KOPT-K1 (cell line): ENCODE data around the gene TECRL.

Source experiments
- H3K27ac ChIP-seq: fragments of 200-600 bp; sonication (generic); 2 replicates; pipeline ENCODE4 v1.5.1; 2016; ENCODE audit warnings: antibody characterized with exemption, mild to moderate bottlenecking, low read depth, low read length; ENCODE audit not compliant: poor library complexity, severe bottlenecking
- H3K36me3 ChIP-seq: fragments of 200-600 bp; sonication (generic); 2 replicates; pipeline ENCODE4 v1.5.1; 2017; ENCODE audit warnings: antibody characterized with exemption, mild to moderate bottlenecking, low read length, moderate library complexity; ENCODE audit not compliant: insufficient read depth
- H3K9me3 ChIP-seq: fragments of 200-600 bp; sonication (generic); 2 replicates; pipeline ENCODE4 v1.5.1; 2017; ENCODE audit warnings: antibody characterized with exemption, low read length, mild to moderate bottlenecking; ENCODE audit not compliant: insufficient read depth, poor library complexity, severe bottlenecking

TECRL gene

DNA sequence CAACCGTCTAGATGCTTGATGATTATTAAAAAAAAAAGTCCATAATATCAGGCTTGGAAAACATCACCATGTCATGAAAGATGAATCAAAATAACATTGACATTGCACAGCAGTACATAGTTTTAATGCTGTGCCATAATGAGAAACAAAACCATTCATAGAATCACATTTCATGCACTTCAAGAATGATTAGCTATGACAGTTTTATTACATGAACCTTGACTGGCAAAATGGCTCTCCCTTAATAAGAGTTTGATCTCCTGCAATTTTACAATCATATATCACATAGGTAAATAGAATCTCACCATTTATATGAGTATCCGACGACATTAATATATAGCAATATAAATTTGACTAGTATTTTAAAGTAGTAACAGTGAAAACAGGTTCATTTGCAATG lies 49.8 kb downstream of the TECRL start:
- Histone ChIP-seq H3K27ac (no peak overlapping the region), H3K9me3 (no peaks in the 10 kb centered on the region), H3K36me3 (no peaks in the 10 kb centered on the region)

DNA sequence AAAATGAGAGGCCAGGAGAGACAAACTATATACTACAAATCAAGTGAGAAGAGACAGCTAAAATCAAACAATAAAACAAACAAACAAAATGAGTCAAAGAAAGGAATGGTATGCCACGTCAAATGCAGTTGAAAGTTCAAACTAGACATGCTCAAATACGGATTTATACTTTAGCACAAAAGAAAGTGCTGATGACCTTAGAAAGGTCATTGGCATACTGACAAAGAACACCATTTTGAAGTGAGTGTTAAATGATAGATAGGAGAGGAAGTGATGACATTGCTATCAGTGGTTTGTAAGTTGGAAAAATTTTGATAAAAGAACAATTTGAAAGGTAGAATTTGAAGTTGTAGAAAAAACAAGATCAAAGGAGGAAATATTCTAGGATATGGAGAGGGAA lies 55.3 kb downstream of the TECRL start:
- H3K27ac ChIP-seq: no peak overlapping the region

DNA sequence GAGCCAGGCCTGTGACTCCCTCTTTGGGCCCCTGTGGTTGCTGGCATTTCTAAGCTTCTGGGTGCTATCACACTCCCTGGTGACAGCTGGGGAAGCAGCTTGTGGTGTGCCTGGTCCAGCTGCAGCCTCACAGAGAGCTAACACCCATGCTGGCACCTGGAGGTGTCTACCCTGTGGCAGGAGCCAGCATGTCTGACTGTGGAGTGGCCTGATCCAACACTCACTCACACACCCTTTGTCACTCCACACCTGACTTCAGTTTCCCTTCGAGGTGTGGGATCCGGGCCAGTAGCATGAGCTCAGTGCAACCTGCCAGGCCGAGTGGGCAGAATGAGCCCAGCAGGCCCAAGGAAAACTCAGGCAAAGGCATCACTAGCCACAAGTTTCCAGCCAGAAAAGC lies 67.5 kb downstream of the TECRL start:
- Histone ChIP-seq H3K9me3 (no peaks in the 10 kb centered on the region), H3K27ac (no peak overlapping the region), H3K36me3 (no peaks in the 10 kb centered on the region)

More for the DNA sequence above, 55.3 kb downstream of the TECRL start:
- Histone ChIP-seq H3K9me3 (no peaks in the 10 kb centered on the region), H3K36me3 (no peaks in the 10 kb centered on the region)

DNA sequence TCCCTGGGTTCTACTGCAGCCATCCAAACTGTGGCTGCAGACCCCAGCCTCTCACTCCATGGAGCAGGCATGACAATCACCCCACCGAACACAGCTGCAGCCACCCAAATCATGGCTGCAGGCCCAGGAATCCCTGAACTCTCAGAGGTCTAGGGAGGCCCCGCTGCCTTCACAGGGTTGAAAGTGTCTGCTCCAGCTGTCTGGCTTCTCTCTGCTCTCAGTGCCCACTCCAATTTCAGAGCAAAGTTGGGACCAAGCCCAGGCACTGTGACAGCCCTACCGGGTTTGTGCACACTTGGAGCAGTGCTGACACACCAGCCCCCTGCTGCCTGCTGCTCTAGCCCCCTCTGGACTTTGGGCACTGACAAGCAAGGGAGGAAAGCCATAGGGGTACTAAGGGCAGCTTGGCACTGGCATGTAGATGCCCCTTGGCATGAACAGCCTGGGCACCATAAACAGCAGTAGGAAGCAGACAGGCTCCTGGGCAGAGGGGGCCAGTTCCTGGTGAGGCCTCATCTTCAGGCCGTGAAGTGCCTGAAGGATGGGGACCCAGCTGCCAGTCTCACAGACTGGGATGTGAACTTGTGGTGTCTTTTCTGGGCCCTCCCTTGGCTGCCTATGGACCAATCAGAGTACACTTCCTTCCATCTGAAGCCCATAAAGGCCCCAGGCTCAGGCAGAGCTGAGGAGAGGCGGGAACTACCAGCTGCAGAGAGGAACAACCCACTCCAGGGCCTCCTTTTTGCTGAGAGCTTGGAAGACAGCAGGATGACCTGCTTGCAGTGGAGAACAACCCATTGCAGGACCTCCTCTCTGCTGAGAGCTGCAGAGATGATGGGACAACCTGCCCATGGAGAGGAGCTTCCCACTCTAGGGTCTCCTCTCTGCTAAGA lies 68.8 kb downstream of the TECRL start:
- Histone ChIP-seq H3K9me3 (no peaks in the 10 kb centered on the region), H3K36me3 (no peaks in the 10 kb centered on the region), H3K27ac (no peak overlapping the region)

DNA sequence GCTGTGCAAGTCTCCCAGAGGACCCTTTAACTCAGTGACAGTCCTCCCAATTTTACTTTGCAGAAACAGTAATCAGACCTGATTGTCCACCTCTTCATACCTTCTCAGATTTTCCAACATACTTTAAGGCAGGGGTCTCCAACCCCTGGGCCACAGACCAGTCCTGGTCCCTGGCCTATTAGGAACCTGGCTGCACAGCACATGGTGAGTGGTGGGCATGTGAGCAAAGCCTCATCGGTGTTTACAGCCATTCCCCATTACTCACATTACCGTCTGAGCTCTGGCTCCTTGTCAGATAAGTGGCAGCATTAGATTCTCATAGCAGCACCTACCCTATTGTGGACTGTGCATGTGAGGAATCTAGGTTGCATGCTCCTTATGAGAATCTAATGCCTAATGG lies 74.3 kb downstream of the TECRL start:
- H3K27ac ChIP-seq: no peak overlapping the region
- H3K36me3 ChIP-seq: no peaks in the 10 kb centered on the region
- H3K9me3 ChIP-seq: no peaks in the 10 kb centered on the region

DNA sequence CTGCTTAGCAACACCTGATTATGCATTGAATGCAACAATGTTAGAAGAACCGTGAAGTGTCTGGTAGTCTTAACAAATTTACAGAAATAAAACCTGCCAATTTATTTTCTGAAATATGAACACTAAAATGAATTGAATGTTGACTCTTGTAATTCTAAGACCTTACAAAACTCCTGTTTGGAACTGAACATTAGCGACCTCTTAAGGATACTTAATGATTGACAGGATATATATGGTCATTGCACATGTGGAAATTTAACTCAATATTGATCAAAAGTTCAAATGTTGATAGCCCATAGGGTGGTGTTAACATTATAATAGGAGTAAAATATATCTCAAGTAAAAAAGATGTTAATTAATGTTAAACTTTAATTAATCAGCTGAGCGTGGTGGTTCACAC lies 79.1 kb downstream of the TECRL start:
- H3K27ac ChIP-seq: no peak overlapping the region
- no peaks in the 10 kb centered on the region for H3K9me3 ChIP-seq
- H3K36me3 ChIP-seq: no peaks in the 10 kb centered on the region

DNA sequence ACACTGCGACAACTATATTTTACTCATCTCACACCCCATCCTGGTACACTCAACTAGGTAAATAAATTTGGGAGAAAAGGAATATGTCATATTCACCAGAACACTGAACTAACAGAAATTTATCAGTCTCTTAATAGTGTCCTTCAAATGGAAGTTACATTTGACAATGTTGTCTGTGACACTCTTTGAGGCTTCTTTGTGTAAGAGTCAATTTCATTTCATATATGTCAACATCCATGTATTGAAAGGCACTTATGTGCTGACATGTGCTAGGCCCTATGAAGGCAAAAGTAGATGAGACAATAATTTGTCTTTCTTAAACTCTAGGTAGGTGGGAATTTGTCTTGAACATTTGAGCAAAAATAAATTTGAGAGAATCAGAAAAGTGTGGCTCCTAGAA lies 82.0 kb downstream of the TECRL start:
- Histone ChIP-seq H3K27ac (no peak overlapping the region), H3K36me3 (no peaks in the 10 kb centered on the region), H3K9me3 (no peaks in the 10 kb centered on the region)

DNA sequence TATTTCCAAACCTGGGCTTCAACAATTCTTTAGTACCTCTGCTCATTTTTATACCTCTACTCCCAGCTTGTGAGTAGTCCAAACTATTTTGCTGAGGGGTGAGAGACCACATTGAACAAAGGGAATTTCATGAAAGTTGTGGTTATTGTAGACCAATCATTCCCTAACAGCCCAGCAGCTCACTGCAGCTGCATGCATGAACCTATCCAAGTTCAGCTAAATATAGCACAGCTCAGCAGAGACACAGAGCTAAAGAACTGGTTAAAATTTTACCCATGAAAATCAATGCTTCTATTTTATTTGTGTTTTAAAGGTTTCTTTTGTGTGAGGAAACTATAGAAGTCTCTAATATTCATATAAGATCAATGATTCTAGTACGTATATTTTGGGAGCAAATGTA lies 82.7 kb downstream of the TECRL start:
- H3K27ac ChIP-seq: no peak overlapping the region
- no peaks in the 10 kb centered on the region for H3K9me3 ChIP-seq

DNA sequence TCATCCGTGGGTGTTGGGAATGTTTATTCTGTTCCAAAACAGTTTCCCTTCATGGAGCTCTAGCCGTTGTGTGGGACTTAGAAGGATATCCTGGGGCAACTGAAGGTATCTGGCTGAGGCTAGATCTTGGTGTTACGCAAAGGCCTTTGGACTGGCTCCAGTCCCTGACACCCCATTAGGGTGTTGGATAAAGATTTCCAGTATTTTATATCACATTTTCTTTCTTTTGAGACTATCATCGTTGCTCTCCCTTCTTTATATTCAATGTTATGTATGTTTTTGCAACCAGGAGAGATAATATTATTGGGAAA lies 103.0 kb downstream of the TECRL start:
- H3K27ac ChIP-seq: no peak overlapping the region
- no peaks in the 10 kb centered on the region for H3K36me3 ChIP-seq
- peaks cover 9% of the 10 kb centered on the region for H3K9me3 ChIP-seq

More for the DNA sequence above, 82.7 kb downstream of the TECRL start:
- no peaks in the 10 kb centered on the region for H3K36me3 ChIP-seq

DNA sequence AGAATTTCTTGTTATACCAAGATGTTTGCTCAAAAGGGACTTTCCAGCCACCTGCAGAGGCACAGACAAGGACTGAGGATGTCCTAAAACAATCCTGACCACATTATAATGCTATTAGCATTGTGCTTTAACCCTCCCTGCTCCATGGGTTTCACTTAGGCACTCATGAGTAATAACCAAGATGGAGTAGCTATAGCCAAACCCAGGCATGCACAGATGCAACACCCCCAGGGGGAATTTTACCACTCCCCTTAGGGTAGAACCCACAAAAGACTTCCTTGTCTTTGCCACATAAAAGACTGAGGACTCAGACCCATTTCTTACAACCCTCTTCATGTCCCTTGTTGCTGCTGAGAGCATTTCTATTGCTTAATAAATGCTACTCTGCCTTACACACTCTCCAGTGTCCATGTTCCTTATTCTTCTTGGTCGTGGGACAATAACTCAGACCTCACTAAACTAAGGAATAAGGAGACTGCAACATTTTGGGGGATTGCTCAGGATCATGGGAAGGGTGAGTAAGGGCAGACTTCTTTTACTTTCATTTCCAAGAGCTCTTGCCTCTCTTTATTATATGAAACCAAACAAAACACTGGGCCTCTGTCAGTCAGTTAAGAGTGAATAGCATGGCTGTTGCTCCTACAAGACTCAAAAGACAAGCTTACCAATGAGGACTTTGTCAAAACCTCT lies 103.5 kb downstream of the TECRL start:
- H3K9me3 ChIP-seq: peaks cover 9% of the 10 kb centered on the region
- no peaks in the 10 kb centered on the region for H3K36me3 ChIP-seq
- H3K27ac ChIP-seq: no peak overlapping the region

DNA sequence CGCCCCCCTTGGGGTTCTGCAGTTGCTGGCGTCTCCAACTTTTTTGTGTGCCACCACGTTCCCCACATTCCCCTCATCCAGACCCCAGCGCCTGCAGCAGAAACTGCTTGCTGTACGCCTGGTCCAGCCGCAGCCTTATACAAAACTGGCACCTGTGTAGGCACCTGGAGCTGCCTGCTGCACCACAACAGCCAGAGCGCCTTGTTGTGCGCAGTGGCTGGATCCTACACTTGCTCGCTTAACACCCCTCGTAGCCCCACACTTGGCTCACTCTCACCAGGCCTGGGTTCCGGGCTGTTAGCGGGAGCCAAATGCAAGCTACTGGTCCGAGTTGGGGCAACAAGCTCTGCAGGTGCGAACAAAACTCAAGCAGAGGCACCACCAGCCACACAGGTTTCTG lies 136.8 kb downstream of the TECRL start:
- Histone ChIP-seq H3K36me3 (no peaks in the 10 kb centered on the region), H3K27ac (no peak overlapping the region), H3K9me3 (no peaks in the 10 kb centered on the region)

DNA sequence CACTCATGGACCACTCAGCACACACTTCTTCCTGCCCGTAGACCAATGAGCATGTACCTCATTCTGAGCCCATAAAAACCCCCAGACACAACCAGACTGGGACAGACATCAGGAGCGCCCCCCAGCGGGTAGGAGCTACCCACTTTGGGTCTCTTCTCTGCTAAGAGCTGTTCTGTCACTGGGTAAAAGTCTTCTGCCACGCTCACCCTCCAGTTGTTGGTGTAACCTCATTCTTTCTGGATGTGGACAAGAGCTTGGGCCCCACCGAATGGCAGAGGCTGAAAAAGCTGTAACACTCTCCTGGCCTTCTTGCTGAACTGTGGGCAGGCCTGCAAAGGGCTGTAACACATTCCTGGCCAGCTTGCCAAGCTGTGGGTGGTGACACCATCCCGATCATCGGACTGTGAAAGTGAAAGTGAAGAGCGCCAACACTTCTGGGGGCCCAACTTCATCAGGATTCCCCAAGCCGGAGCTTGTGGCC lies 137.6 kb downstream of the TECRL start:
- Histone ChIP-seq H3K27ac (no peak overlapping the region), H3K36me3 (no peaks in the 10 kb centered on the region), H3K9me3 (no peaks in the 10 kb centered on the region)

DNA sequence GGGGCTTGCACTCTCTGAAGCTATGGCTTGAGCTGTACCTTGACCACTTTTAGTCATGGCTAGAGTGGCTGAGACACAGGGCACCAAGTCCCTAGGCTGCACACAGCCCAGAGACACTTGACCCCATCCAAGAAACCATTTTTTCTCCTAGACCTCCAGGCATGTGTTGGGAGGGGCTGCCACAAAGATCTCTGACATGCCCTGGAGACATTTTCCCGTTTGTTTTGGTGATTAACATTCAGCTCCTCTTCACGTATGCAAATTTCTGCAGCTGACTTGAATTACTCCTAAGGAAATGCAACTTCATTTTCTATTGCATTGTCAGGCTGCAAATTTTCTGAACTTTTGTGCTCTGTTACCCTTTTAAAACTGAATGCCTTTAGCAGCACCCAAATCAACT lies 142.6 kb downstream of the TECRL start:
- no peaks in the 10 kb centered on the region for H3K9me3 ChIP-seq
- no peaks in the 10 kb centered on the region for H3K36me3 ChIP-seq
- H3K27ac ChIP-seq: no peak overlapping the region

DNA sequence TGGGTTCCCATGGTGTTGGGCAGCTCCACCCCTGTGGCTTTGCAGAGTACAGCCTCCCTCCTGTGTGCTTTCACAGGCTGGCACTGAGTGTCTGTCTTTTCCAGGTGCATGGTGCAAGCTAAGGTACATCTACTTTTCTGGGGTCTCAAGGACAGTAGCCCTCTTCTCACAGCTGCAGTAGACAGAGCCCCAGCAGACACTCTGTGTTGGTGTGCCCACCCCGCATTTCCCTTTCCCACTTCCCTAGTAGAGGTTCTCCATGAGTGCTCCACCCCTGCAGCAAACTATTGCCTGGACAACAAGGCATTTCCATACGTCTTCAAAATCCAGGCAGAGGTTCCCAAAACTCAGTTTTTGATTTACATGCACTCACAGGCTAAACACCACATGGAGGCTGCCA lies 143.0 kb downstream of the TECRL start:
- no peaks in the 10 kb centered on the region for H3K36me3 ChIP-seq
- no peak overlapping the region for H3K27ac ChIP-seq
- H3K9me3 ChIP-seq: no peaks in the 10 kb centered on the region

DNA sequence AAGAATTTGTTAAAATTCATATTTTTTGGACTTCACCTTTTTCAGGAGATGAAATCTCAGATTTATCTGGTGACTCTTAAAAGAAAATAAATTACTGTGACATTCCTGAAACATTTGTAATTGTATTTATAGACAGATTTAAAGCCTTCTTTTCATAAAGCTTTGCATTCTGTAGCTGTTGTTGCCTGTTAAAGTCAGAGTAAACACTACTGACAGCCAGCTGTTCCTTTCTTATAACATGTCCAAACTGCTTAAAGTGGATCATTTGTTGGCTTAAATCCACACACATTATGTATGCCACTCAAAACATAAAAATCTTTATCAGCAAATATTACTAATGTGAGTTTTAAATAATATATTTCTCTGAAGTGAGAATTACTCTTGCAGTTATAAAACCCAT lies 157.5 kb downstream of the TECRL start:
- Histone ChIP-seq H3K27ac (no peak overlapping the region), H3K36me3 (no peaks in the 10 kb centered on the region), H3K9me3 (no peaks in the 10 kb centered on the region)

DNA sequence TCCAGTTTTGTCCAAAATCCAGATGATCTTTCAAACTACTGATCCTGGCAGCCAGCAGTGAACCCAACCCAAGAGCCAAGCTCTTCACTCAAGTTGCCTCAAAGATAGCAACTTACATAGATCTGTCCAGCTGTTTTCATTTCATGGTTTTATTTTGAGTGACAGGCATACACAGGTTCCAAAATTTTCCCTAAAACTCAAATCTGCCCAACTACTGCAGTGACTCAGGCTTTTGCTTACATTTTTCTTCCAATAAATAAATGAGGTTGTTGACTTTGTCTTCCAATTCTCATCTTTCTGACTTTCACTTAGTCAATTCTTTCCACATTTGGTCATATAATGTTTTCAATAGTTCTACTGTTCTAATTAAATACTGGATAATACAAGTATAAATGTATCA lies 158.8 kb downstream of the TECRL start:
- H3K9me3 ChIP-seq: no peaks in the 10 kb centered on the region
- no peaks in the 10 kb centered on the region for H3K36me3 ChIP-seq
- no peak overlapping the region for H3K27ac ChIP-seq
